GM19099 (cell line): Measurements from ENCODE around the gene EFHD1.

Experiments
- POLR2A ChIP-seq: IDR thresholded peaks from 3 replicates; pipeline ENCODE4 v1.6.1; 2011; ENCODE audit warnings: low read depth; ENCODE audit not compliant: insufficient read length; ENCODE audit errors: extremely low read depth

Gene EFHD1

DNA sequence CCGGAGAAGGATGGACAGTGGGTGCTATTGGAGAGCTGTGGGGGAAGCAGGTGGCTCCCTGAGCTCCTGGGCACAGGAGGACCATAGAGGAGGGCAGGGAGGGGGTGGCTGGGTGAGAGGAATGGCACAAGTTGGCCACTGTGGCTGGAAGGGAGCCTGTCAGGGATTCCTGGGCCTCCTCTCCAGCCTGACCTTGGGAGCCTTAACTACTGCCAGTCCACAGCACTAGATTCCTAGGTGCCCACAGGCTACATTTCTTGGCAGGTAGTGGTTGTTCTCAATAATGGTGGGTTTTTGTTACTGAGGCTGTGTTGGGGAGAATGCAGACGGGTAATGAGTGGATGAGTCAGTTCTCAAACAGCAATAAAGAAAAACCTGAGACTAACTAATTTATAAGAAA, 26.0 kb downstream of the EFHD1 start:
- no peak for TF ChIP-seq POLR2A

GRCh38 chr2:232662486-232663260, 29.3 kb downstream of the EFHD1 start:
- no peak for TF ChIP-seq POLR2A

DNA sequence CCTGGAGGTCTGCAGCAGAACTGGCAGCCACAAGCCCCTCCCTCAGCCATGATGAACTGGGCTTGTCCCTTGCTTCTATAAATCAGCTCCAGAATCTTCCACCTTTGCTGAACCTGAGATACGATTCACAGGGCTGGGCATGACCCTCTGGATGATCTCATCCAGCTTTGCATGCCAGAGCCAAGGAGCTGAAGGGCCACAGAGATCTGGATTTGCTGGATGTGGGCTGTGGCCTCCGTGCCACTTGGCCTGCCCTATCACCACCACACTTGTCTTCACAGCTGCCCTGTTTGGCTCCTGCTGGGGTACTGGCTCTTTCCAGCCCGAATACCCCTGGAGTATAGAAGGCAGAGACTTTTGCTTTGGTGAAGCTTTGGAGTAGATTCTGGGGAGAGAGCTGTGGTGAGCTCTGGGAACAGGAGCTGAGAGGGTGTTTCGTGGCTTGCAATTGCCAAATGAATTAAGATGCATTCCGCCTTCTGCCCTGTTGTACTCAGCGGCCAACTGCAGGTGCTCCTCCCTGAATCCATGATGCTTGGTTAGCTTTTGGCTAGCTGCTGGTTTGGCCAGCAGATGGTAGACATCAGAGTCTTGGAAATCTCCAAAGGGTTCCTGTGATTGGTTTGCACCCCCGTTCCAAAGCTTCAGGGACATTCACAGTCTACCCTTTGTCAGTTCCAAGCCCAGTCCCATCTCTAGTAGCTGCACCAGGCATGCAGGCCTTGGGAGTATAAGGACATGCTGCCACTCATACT, 32.8 kb downstream of the EFHD1 start:
- no peak for TF ChIP-seq POLR2A

- TF ChIP-seq POLR2A, result no peak
These were observed 34.7 kb downstream of the EFHD1 start for GRCh38 chr2:232667989-232668583.

DNA sequence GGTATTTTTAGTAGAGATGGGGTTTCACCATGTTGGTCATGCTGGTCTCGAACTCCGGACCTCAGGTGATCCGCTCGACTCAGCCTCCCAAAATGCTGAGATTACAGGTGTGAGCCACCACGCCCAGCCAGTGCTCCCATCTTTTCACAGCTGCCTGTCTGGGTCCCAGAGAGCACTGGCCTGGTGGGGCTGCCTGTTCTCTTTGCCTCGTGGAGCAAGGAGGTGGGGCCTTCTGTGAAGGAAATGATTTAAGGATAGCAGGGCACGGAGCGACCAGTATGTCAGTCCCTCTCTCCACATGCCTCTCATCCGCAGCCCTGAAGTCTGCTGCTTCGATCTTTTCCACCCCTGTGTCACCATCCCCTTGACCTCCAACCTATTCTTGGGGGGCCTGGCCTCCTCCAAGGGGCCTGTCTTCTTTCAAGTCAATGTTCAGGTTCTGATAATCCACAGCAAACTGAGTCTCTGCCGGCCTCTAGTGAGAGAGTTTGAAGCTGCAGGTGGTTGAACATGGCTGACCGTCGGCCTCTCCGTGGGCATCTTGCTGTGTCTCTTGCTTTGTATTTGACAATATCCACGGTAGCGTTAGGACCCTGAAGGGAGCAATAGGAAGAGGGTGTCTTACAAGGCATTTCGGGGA, 35.5 kb downstream of the EFHD1 start:
- no peak for TF ChIP-seq POLR2A

- TF ChIP-seq POLR2A, result no peak
These were observed 39.2 kb downstream of the EFHD1 start for GRCh38 chr2:232672588-232672987.

- no peak for TF ChIP-seq POLR2A
These were observed 41.1 kb downstream of the EFHD1 start for GRCh38 chr2:232674491-232674890.

DNA sequence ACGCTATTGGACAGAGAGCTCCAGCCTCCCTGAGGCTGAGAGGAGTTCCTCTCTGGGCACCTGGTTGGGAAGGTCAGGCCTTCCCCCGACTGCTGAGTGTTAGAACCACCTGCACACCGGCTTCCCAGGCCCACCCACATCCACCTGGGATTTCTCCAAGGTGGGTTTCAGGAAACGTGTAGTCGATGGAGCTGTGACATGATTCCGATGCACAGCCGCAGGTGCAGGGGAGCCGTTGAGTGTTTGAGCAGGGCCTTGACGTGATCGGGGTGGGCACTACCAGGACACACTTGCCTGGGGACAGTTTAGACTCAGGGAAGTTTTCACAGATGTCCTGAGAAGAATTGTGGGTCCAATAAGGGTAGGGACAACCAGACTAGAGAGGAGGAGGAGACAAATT, 42.0 kb downstream of the EFHD1 start:
- TF ChIP-seq POLR2A, result no peak

DNA sequence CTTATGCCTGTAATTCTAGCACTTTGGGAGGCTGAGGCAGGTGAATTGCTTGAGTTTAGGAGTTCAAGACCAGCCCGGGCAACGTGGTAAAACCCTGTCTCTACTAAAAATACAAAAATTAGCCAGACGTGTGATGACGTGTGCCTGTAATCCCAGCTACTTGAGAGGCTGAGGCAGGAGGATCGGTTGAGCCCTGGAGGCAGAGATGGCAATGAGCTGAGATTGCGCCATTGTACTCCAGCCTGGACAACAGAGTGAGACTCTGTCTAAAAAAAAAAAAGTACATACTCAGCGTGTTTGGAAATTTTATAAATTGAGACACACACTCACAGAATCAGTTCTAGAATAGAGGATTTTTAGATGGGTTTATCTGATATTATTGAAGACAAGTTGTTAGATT, 46.6 kb downstream of the EFHD1 start:
- TF ChIP-seq POLR2A, result no peak

- TF ChIP-seq POLR2A, result no peak
These were observed 48.1 kb downstream of the EFHD1 start for GRCh38 chr2:232681527-232681926.

- TF ChIP-seq POLR2A, result no peak
These were observed 50.0 kb downstream of the EFHD1 start for GRCh38 chr2:232683368-232683767.

DNA sequence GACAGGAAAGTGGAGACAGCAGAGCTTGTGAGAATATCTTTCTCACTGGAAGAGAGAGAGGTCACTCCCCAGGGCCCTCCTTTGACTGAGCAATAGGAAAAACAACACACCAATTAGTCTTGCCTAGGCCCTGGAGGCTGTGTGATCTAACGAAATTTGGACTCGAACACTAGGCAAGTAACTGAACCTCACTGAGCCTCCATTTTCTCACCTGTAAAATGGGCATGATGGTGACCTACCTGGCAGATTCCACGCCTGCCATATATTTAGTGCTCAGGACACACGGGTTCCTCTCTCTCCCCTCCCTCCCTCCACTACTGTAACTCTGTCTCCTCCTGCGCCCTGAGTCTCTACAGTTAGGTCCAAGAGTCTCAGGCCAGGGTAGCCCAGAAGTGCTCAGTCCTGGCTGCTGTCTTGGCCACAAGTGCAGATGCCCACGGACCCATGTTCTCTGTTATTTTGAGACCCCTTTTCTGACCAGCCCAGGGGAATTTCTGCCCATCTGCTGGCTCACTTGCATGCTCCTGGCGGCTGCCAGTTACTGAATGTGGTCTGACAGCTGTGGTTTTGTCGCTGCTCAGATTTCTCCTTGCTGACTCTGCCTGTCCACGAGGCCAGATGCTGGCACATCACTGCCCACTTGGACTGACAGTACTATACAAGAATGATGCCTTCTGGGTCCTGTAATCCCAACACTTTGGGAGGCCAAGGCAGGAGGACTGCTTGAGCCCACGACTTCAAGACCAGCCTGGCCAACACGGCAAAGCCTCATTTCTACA, 54.2 kb downstream of the EFHD1 start:
- no peak for TF ChIP-seq POLR2A

DNA sequence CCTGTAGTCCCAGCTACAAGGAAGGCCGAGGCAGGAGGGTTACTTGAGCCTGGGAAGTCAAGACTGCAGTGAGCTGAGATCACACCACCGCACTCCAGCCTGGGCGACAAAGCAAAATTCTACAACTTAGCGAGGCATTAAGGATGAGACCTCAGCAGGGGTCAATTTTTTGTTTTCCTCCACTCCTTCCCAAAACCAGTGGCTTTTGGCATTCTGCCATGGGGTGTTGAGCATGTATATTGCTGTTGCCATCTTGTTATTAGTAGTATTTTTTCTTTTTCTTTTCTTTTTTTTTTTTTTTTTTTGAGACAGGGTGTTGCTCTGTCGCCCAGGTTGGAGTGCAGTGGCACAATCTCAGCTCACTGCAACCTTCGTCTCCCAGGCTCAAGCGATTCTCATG, 54.8 kb downstream of the EFHD1 start:
- no peak for TF ChIP-seq POLR2A

DNA sequence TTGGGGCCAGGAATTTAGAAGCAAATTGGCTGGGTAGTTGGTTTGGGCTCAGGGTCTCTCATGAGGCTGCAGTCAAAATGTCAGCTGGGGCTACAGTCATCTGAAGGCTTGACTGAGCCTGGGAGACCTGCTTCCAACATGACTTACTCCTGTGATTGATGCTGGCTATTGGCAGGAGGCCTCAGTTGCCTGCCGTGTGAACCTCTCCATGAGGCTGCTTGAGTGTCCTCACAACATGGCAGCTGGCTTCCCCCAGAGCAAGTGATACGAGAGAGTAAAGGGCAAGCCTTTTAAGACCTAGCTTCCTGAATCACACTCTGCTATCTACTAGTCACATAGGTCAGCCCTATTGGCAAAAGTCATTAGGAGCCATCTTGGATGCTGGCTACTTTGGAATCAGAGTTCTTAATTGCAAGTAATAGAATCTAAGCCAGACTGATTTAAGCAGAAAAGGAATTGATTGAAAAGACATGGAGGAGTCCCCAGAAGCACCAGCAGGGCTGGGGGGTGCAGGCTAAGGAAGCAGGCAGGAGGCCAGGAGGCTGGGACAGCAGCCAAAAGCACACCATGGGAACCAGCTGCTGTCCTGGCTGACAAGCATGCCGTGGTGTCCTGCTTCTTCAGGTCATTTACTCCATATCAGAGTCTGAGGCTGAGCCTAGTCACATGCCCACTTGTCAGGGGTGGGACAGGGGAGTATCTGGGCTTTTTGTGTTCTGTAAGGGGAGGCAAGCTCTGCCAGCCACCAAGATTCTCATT, 55.9 kb downstream of the EFHD1 start:
- no peak for TF ChIP-seq POLR2A
